NCI-H2107 treated with DMSO at 0.1 percent for 48 hours (cell line): ENCODE measurements around the gene ARHGEF28.

Experiments used
- DNase-seq: peaks from one replicate; lab custom pipeline; 2025; ENCODE audit not compliant: unreplicated experiment; lab: John Stamatoyannopoulos, UW

The ARHGEF28 gene

DNA sequence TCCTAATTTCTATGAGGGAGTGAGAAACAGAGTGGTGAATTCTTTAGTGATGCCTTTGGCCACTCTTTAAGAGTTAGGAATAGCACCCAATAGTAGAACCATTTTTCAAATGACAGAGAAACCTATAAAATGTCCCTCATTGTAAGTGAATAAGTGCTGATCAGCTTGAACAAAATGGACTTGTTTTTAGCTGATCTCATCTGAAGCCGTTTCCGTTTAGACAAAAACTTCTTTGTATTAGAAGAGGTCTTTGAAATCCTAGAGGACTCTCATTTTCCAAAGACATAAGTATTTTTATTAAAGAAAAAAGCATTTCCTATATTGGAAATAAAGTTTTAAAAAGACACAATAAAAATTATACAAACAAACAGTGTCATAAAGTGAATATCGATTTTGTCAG, 273.9 kb downstream of the ARHGEF28 start:
- DNase-seq = no peak

DNA sequence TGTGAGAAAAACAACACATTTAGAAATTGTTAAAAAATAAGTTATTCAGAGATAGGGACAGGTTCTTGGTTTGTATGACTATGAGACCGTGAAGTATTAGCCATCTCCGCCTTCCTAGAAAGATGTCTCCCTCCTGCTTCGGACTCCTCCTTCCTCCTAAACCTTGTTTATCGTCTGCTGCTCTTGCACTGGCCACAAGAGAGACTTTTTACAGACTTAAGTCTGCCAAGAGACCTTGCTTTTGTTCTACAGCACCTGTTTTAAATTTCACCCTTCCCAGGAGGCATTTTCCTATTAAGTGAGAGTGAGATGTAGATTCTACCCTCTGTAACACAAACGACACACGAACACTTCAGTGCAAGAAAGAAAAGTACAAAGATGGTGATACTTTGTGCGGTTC, 274.6 kb downstream of the ARHGEF28 start:
- DNase-seq = no peak

DNA sequence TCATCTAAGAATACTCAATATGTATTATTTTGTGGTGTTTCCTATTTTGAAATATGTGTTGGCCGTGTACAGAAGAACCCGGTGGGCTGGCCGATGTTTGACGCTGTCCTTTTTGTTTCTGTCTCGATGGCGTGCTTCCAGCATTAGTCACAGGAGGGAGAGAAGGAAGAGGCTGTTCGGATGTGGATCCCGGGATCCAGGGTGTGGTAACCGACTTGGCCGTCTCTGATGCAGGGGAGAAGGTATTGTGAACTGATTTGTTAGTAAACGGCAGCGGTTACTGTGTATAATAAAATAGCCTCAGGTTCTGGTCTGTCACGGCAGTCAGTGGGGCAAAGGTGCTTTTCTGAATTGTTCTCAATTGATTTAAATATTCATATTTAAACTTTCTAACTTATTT, 275.0 kb downstream of the ARHGEF28 start:
- no peak for DNase-seq

DNA sequence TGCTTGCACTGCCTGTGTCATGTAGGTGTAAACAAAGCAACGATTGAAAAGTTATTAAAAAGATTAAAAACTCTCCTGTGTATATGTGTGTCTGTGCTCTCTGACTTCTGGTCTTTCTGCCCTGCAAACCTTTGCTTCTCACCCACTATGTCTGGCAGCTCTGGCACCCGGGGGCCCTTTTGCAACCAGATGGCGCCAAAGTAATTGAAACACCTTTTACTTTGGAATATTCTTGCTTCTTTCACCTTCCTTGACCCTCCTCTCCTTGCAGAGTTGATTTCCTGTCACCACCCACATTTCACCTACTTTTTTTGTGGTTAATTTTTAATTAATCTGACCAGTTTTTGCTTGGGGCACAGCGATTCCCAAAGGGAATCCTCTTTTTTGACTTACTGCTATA, 275.5 kb downstream of the ARHGEF28 start:
- DNase-seq = peak; percentile 2

DNA sequence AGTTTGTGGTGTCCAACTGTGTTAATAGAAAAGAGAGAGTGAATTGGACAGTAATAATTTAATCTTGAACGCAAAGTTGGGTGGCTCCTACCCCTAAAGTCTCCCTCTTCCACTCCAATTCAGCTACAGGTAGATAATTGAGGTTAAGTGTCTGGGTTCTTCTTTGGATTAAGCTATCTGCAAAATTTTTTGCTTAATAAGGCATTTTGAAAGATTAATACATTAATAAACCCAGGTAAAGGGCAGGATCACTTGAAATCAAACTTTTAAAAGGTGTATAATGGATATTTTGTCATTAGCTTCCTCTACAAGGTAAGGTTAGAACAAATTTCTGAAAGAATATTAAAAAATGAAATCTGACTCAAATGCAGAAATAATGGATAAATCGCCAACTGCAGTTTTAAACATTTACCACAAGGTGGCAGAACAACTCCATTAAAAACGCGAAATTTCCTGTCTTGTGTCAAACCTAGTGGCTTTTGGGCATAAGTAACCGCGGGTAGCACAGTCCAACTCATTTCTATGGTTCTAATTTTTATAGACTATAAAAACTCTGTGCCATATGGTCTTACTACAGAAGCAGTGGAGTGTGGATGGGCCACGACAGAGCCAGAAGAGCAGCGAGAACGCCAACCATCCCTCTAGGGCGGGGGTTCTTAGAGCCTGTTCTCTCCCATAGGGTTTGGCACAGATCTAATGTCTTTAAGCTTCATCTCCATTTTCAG, 276.5 kb downstream of the ARHGEF28 start:
- DNase-seq = peak; percentile 10

DNA sequence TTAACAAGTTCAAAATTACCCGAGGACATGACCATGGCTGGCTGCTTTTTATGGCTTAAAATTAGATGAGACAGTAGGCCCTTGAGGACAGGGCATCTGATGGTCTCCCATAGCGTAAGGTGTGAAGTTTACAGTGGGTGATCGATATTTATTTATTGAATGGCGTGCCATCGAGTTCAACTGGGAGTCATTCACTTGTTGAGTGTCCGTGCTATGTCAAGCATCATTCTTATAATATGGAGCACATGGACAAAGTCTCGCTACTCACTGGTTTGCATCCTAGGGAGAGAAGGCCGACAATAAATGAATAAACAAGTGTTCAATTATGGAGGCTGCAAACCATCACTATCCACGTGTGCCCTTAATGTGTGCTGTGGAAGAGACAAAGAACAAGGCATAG, 277.2 kb downstream of the ARHGEF28 start:
- DNase-seq = no peak

DNA sequence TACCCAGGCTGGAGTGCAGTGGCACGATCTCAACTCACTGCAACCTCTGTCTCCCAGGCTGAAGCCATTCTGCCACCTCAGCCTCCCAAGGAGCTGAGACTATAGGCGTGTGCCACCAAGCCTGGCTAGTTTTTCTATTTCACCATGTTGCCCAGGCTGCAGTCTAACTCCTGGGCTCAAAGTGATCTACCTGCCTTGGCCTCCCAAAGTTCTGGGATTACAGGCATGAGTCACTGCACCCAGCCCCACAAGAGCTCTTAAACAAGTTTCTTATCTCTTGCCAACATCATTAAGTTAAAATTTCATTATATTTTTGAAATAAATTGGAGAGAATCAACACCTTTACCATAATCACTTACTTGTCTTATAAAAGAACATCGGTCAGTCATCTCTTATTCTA, 280.3 kb downstream of the ARHGEF28 start:
- DNase-seq = no peak

DNA sequence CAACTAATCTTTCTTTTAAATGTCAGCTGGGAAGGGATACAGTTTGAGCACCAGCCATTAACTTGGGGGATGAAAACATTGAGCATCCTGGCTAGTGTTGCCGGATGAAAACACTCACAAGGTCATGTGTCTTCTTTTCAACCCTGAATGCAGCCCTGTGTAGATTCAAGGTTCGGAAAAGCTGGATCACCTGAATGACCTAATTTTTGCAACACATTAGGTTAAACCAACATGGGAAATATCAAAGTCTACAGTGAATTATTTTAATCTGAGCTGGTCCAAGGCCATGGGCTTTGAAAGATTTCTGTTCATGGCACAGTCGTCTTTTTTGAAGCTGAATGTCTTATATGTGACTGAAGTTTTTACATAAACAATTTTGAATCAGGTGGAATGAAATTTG, 281.2 kb downstream of the ARHGEF28 start:
- DNase-seq = no peak

DNA sequence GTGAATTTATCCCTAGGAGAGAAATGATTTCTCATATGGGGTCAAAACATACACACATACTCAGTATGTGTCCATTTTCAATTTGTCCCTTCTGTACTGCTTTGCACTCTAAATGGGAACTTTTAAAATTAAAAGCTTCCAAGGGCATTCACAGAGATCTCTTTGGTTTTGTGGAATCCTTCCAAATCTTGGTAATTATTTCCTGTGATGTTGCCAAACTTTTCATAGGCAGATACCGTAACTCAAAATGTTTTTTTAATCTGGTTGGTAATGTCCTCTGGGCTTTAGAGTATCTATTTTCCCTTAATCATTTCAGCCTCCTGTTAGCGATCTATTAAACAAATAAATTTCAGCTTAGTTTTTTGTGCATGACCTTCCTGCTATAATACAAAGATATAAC, 282.4 kb downstream of the ARHGEF28 start:
- no peak for DNase-seq

DNA sequence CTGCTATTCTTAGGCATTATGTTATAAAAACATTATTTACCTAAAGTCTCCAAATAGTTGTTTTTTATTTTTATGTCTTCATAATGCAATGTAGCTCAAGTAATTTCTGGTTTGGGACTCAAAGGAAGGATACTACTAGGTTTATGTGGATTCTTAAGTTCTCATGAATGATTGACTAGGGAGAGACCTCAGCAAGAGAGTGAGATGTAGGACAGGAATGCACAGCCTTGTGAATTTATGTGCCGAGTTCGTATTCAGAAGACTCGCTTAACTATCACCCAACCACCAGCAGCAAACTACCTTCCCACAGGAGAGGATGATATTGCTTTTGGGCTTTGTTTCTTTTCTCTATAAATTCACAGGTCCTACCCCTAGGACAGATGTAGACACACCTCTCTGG, 282.9 kb downstream of the ARHGEF28 start:
- DNase-seq = no peak

DNA sequence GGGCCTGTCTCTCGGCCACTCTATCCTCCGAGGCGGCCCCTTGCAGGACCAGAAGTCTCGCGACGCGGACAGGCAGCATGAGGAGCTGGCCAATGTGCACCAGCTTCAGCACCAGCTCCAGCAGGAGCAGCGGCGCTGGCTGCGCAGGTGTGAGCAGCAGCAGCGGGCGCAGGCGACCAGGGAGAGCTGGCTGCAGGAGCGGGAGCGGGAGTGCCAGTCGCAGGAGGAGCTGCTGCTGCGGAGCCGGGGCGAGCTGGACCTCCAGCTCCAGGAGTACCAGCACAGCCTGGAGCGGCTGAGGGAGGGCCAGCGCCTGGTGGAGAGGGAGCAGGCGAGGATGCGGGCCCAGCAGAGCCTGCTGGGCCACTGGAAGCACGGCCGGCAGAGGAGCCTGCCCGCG, 283.5 kb downstream of the ARHGEF28 start:
- DNase-seq = no peak

DNA sequence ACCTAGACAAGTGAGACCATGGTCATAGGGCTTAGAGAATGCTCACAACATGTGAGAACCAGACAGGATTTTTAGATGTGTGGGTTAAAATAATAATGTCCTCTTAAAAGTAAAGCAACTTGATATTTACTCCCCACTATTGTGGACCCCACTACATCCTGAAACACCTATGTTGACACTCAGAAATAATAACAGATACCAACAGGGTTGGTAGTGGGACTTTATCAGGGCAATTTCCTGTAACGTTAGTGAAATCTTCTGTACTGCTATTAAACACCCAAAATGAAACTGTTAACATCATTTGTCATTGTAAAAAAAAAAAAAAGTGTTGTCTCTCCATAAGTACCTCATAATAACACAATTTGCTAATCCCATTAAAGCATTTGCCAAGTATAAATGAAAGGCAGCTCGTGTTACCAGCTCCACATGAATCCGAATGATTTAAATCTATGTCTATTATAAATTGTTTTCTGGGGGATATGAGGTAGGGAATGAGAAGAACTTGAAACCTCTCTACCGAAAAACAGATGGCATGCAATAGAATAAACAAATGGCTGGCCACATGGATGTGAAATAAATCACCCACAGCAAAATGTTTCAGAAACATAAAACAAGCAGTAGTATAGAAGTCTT, 285.9 kb downstream of the ARHGEF28 start:
- DNase-seq = peak; percentile 74

DNA sequence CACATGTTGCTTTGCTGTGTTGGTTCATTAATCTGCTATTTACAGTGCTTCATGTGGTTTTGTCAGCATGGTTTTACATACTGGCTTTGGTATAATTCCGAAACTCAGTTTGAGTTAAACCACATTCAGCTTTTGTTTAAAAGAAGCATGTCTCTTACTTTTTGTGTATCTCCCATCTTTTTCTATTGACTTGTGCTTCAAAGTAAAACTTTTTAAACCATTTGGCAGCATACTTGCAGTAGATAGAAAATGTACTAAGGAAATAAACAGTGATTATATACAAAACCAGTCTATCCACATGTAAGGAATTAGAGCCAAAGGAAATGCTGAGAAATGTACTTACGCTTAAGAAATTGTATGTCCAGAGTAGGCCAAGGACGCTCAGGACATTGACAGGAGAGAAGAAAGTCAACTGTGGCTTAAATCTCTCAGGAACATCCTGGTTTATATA, 286.9 kb downstream of the ARHGEF28 start:
- peak; percentile 10 for DNase-seq

DNA sequence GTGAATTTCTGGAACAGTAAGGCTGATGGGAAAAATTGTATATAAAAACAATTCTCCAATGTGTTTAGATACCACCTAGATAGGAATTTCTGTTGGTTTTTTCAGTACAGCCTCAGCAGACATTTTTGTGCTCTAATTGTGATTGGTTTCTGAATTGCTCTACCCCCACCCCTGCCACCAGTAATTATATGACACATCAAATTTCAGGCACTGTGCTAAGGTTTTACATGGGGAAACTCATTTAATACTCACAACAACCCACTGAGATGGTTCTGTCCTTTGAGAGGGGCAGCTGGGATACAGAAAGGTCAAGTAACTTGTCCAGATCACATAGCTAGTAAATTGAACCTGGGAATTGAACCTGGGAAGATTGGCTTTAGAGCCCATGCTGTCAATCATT, 288.0 kb downstream of the ARHGEF28 start:
- DNase-seq = no peak

DNA sequence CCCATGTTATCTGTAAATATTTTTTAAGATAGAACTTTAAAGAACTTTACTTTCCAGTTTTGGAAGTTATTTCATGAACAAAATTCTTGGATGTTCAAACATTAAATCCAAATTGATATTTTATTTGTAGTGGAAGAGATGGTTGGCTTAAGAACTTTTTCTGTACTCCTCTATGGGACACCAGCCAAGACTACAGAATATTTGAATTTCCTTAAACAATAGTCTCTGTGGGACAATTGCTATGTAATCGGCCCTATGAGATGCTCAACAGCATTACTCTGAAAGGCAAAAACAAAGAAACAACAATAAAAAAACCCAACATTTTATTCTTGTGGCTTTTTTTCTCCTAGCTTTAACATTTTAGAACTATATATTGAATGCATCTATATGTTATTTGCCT, 289.3 kb downstream of the ARHGEF28 start:
- DNase-seq = no peak

DNA sequence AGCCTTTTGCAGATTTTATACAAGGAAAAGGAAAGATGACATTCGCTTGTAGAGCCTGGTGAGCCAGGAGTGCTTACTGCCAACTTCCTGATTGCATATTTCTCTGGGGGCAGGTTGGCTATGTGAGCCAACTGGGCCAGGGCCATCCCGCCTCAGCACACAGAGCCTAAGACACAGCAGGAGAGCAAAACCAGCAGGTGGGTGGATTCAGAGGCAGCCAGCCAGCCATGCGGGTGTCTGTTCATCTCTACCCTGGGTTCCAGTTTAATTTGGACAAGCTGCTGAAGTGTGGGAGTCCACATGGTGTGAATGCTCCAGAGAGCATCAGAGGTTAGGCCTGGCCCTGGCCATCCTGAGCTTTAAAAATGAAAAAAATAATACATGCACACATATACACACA, 291.4 kb downstream of the ARHGEF28 start:
- peak; percentile 19 for DNase-seq

DNA sequence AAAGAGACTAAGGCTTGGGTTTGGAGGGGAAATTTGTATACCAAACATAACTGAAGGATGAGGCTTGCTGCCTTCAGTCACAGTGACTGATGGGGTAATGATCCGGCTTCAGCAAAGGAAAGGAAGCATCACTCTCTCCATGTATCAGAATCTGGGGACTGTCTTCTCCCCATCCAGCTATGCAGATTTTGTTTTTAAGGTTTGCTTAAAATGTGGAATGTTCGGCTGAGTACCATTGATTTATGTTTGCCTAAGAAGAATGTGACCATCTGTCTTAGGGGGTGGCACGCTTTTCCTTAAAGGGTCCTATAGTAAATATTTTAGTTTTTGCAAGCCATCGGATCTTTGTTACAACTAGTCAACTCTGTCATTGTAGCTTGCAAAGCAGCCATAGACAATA, 291.9 kb downstream of the ARHGEF28 start:
- no peak for DNase-seq

DNA sequence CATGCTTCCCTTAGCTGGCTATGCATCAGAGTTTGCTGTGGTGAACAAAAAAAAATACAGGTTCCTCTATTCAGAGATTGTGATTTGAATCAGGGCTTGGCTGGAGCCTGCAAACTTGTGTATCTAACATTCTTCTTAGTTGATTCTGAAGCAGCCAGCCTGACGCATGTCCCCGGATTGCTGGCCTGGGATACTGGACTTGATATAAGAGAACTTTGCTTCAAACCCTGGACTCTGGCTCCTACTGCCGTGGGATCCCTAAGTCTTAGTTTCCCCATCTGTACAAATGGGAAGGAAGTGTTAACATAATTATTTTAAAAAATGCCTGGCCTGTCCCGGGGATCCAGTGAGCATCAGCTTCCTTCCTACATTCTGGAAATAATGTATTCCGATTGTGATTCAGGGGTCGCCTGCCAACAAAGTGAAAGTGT, 292.8 kb downstream of the ARHGEF28 start:
- no peak for DNase-seq

DNA sequence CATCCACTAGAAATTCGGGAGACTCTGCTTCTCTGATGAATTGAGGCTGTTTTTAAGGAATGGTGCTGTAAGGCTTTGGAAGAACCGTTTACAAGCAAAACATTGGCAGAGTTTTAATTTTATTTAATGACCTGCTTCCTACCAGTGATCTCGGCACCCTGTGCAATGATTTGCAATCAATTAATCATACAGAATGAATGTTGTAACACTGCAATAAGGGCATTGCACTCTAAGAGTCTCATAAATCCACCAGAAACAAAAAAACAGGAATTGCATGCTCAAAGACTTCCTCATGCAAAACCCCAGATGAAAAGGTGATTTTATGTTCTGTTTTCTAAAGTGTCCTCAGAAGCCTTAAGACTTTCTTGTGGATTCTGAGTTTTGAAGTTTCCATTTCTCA, 295.7 kb downstream of the ARHGEF28 start:
- DNase-seq = no peak

DNA sequence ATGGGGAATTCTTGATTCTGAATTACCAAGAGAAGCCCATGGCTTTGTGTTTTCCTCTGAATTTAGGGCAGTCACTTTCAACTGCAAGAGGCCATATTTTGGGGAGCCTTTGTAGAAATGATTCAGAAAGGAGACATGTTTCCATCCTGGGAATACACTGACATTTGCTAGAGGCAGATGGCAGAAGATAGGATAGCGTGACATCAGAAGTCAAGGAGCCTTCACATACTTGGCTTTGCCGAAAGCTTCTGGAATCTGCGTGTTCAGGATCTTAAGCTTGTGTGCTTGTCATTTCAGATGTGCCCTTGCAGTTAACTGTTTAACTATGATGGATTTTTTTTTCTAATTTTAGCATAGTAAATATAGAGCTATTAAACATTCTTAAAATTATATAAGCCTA, 296.2 kb downstream of the ARHGEF28 start:
- DNase-seq = no peak

DNA sequence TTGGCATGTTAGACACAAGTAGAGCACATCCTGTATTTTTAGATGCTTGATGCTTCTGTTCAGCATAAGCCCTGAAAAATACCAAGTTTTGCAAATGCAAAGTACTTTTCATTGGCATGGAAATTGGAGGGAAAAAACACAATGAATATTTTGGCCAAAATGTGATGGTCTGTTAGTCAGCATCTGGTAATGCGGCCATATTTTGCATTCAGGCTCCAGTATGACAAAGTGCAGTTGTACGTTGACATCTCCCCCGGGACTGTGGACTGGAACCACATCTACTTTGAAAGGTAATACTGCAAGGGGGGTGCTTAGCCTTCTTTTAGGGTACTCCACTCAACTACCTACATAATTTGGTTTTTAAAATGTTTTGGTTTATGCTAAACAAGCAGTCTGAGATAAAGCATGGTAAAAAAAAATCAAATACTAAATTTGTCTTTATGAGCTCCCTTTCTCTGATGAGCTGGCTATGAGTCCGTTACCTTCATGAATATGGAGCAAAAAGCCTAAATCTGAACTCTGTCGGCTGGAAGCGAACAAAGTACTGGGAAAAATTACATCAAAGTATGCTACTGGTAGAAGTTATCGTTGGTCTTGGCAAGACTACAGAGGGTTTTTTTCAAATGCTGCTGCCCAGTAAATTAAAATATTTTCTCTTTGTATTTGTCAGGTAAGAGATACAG, 297.0 kb downstream of the ARHGEF28 start:
- no peak for DNase-seq

DNA sequence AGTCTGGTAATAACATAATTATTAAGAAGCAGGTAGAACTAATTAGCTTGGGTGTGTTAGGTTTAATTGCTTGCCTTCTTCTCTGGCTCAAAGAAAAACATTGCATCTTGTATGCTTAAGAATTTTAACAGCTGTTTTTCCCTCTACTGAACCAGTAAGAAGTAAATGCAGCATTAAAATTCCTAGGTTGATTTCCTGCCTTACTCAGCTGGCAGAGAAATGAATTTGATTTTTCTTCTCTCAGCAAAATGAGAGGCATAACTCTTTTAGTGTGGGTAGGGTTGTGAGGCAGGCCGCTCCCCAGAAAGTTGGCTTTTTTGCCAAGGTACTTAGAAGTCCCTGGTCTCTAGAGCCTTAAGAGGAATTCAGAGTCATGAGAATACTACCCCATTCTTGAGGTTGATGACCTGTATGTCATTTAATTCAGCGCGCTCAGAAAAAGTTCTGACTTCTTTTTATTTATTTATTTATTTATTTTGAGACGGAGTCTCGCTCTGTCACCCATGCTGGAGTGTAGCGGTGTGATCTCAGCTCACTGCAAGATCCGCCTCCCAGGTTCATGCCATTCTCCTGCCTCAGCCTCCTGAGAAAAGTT, 302.6 kb downstream of the ARHGEF28 start:
- DNase-seq = no peak
